KG1 (cell line): ENCODE measurements around the gene HNRNPDL.
"Not testable (repeated sequence)": the region's sequence is repeated elsewhere in the genome, so short reads cannot be mapped to it uniquely, and the experiment has no call there.

Source experiments
- DNase-seq: peaks from one replicate; lab custom pipeline; 2025; lab: John Stamatoyannopoulos, UW

Gene HNRNPDL

DNA sequence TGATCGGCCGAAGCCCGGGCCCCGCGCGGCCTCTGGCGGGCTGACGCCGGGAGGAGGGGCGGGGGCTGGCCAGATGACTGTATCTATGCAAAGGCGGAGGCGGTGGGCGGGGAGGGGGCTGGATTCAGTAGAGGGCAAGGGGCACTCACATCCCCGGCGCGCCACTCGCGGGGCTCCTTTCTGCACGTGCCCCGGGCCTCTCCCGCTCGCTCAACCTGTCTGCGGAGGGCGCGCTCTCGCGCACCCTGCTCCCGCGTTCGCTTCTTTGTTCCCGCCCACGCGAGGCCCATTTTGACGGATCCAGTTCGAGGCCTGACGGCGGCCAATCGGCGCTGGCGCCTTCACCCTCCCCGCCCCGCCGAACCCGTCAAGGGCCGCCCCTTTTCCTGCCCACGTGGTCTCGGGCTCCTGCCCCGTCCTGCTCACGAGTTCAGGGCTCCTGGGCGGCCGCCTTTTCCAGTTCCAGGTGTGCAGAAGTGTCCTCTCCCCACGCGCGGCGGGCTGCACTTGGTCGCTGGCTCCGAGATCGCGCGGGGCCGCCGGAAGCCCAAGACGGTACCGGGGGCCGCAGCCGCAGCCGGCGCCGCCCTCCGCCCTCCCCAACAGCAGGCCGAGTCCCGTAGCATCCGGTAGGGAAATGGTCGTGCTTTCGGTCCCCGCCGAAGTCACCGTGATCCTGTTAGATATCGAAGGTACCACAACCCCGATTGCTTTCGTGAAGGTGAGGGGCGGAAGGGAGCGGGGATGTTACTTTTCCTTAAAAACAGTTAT is at the start of gene HNRNPDL, which contains the start of gene ENOPH1:
HNRNPDL (minus strand) TSS at position 270 of the 771 bp plus-strand sequence. CDS start 772 bp downstream, outside the sequence.
ENOPH1 (plus strand) TSS at position 398 of the 771 bp plus-strand sequence; CDS start at position 638, 240 bp downstream.
- peak; percentile 81 for DNase-seq

DNA sequence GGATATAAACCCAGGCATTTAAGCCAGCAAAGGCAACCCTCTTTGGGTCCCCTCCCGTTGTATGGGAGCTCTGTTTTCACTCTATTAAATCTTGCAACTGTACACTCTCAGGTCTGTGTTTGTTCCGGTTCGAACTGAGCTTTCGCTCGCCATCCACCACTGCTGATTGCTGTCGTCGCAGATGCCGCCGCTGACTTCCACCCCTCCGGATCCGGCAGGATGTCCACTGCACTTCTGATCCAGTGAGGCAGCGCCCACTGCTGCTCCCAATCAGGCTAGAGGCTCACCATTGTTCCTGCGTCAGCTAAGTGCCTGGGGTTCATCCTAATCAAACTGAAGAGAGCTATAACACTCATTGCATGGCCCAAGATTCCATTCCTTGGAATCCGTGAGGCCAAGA is 49.3 kb upstream of the HNRNPDL start:
- no peak for DNase-seq

GRCh38 chr4:82477469-82477868 is 47.2 kb upstream of the HNRNPDL start:
- DNase-seq = not testable (repeated sequence)

DNA sequence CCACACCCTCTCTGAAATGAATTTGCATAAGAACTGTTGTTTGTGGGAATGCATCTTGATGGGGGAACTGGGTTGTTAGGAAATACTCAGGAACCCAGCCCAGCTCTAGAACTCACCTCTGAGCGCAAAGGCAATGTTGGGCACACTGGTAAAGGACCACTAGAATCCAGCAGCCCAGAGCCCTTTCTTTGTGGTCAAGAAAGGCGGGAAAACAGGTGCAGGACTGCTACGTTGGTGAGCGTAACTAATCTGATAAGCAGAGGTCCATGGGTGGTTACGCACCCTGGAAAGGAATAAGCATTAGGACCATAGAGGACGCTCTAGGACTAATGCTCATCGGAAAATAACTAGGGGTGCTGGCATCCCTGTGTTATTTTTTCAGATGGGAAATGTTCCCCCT is 45.7 kb upstream of the HNRNPDL start:
- not testable (repeated sequence) for DNase-seq

DNA sequence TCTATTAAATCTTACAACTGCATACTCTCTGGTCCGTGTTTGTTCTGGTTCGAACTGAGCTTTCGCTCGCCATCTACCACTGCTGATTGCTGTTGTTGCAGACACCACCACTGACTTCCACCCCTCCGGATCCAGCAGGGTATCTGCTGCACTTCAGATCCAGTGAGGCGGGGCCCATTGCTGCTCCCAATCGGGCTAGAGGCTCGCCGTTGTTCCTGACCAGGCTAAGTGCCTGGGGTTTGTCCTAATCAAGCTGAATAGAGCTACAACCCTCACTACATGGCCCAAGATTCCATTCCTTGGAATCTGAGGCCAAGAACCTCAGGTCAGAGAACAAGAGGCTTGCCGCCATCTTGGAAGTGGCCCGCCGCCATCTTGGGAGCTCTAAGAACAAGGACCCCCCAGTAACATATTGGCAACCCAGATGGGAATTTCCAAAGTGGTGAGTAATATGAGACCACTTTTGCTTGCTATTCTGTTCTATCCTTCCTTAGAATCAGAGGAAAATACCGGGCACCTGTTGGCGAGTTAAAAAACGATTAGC is 43.4 kb upstream of the HNRNPDL start:
- DNase-seq = no peak

GRCh38 chr4:82473080-82473479 is 42.8 kb upstream of the HNRNPDL start:
- DNase-seq = not testable (repeated sequence)

DNA sequence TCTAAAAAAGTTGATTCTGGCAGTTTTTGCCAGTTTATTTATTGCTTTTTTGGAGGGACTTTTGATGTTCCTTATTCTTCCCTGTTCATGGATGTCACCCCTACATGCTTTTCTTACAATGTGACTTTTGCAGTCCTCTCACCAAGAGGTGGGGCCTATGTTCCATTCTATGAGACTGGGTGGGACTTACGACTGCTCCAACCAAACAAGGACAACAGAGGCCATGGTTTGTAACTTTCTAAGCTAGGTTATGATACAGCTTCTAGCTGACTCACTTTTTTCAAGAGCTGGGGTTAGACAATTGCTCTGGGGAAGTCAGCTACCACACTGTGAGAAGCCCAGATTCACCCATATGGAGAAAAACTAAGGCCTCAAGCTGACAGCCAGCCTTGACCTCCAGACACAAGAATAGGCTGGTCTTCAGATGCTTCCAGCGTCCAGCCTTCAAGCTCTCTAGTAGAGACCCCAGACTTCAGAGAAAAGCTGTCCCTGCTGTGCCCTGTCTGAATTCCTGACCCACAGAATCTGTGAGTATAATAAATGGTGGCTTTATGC is 39.6 kb upstream of the HNRNPDL start:
- no peak for DNase-seq

GRCh38 chr4:82467471-82467870 is 37.2 kb upstream of the HNRNPDL start:
- no peak for DNase-seq

DNA sequence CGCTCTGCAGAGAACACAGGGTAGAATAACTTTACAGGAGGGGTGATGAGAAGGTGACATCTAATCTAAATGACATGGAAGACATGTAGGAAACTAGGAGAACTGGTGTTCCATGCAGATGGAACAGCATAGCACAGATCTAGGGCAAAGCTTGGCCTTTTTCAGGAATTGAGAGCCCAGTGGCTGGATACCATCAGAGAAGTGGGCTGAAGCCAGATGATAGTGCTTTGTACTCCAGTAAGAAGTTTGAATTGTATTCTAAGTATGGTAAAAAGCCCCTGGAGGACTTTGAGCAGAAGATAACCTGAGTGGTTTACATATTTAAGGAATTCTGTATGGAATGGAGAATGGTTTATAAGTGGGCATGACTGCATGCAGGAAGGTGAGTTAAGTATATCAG is 33.0 kb upstream of the HNRNPDL start:
- no peak for DNase-seq

GRCh38 chr4:82462415-82462831 is 32.2 kb upstream of the HNRNPDL start:
- peak; percentile 21 for DNase-seq

GRCh38 chr4:82461710-82462109 is 31.4 kb upstream of the HNRNPDL start:
- no peak for DNase-seq

DNA sequence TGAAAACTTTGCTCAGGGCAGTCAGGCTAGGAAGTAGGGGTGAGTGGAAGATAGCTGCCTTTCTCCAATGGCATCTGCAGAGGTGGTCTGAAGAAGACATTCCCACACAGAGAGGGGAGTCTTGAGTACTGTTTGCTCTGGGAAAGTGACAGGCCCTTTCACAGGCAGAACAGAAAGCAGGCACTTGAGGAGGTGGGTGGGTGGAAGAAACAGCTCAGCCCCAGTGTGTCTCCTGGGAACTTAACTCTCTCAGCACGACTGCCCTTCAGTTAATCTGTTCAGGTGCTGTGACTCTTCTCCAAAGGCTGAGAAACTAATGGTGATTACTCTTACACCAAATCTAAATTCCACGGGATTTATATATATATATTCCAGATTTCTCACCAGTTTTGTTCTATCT is 28.5 kb upstream of the HNRNPDL start:
- DNase-seq = no peak

GRCh38 chr4:82457266-82457665 is 27.0 kb upstream of the HNRNPDL start:
- DNase-seq = no peak

GRCh38 chr4:82452026-82452425 is 21.8 kb upstream of the HNRNPDL start:
- no peak for DNase-seq

GRCh38 chr4:82450966-82451755 is 20.9 kb upstream of the HNRNPDL start:
- no peak for DNase-seq

DNA sequence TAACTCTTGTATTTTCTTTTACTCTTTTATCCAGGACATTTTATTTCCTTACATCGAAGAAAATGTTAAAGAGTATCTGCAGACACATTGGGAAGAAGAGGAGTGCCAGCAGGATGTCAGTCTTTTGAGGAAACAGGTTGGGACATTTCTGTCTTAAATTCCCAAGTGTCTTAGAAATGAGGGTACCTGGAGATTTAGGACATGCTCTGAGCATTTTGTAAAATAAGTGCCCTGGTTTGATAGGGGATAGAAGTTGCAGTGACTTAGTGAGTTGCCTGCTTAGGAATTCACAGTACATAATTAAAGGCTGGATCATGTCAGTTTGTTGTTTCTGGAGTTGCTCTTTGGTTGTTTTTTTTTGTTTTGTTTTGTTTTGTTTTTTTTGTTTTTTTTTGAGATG is 17.6 kb upstream of the HNRNPDL start:
- no peak for DNase-seq

GRCh38 chr4:82439088-82439487 is 8.8 kb upstream of the HNRNPDL start:
- DNase-seq = no peak

DNA sequence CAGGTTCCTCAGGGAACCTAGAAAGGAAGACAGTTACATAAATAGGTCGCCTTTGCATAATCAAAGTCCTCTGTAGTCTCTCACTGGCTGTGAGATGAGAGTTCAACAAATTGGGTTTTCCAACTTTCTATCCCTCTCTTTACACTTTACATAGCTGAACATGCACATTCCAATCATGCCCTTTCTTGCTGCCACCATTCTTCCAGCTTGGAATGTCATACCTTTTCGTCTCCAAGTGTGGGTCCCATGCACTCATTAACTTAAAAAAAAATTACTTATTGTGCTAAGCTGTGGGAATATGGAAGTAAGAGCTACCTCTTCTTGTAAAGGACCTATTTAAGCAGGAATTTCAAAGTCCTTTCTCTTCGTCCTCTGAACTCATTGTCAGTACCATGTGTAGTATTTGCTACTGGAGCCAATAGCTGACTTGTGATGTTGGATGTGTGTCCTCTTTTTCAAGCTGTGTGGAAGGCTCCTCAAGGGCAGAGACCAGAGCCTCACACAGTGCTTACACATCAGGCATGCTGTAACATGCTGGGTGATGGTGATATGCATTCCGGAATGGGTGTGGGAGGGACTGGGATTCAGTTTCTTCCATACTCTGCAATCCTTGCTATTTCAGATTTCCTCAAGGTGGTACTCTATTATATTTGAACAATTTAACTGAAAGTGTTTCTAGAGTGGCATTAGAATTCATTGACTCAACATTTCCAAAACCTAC is 7.2 kb upstream of the HNRNPDL start:
- DNase-seq = no peak

GRCh38 chr4:82436780-82437179 is 6.5 kb upstream of the HNRNPDL start:
- no peak for DNase-seq

- DNase-seq = no peak
These were observed 5.9 kb upstream of the HNRNPDL start for GRCh38 chr4:82436130-82436529.

DNA sequence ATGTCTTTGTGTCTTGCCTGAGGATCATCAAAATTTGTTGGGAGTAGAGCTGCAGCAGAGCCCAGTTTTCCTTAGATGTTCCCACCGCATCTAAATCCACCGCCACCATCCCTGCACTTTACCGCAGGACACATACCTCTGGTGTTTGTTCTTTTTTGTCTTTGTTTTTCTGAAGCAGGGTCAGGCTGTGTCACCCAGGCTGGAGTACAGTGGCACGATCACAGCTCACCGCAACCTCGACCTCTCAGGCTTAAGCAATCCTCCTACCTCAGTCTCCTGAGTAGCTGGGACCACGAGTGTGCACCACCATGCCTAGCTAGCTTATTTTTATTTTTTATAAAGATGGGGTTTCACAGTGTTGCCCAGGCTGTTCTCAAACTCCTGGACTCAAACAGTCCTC is 4.7 kb upstream of the HNRNPDL start:
- DNase-seq = no peak

DNA sequence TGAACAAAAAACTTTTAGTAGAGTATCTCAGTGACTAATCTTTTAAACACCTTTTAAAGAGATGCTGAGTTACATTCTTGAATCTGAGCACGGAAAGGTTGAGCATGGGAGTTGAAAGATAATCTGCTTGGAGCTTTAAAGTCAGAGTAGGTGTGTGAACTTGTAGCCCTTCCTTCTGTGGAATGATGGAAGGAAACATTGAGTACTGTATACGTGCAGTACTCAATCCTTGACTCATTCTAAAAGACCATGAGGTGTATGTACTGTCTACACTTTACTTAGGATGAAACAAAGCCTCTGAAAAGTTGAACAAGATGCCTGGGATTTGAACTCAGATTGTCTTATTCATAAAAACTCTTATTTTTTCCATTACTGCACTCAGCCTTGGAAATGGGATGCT is 3.5 kb upstream of the HNRNPDL start:
- no peak for DNase-seq
